Tibial nerve (tissue), 4 donors: ENCODE results near the gene ANP32B.

Experiments used
- EP300 ChIP-seq, 2 donors: sonication (generic); formaldehyde crosslinking; IDR thresholded peaks; one replicate each; pipeline ENCODE4 v1.6.1; 2017; ENCODE audit warnings: antibody characterized with exemption in 2 of 2, mild to moderate bottlenecking in 1 of 2
- TF ChIP-seq, protein P1 (sequence below), 5 experiments: fragments of 200-600 bp in 3 of 5; fragments of 450-650 bp in 2 of 5; sonication (generic) in 3 of 5; IDR thresholded peaks; one replicate each; pipeline ENCODE4 v1.5.1; 2016 to 2019; ENCODE audit warnings: antibody characterized with exemption in 5 of 5, mild to moderate bottlenecking in 3 of 5, moderate library complexity in 2 of 5

- TF ChIP-seq, protein P1, sequence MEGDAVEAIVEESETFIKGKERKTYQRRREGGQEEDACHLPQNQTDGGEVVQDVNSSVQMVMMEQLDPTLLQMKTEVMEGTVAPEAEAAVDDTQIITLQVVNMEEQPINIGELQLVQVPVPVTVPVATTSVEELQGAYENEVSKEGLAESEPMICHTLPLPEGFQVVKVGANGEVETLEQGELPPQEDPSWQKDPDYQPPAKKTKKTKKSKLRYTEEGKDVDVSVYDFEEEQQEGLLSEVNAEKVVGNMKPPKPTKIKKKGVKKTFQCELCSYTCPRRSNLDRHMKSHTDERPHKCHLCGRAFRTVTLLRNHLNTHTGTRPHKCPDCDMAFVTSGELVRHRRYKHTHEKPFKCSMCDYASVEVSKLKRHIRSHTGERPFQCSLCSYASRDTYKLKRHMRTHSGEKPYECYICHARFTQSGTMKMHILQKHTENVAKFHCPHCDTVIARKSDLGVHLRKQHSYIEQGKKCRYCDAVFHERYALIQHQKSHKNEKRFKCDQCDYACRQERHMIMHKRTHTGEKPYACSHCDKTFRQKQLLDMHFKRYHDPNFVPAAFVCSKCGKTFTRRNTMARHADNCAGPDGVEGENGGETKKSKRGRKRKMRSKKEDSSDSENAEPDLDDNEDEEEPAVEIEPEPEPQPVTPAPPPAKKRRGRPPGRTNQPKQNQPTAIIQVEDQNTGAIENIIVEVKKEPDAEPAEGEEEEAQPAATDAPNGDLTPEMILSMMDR (IDR thresholded peaks at IDR 0.05): no peak
- TF ChIP-seq EP300 (IDR thresholded peaks at IDR 0.05): no peak
These were observed 18.2 kb upstream of the ANP32B start for GRCh38 chr9:97964901-97965300.
